Measurements from ENCODE around the gene PTX3.

GRCh38 chr3:157471064-157471463, 34.4 kb downstream of the PTX3 start:
- TF ChIP-seq TRIM24 (CRISPR knock-in tag; IDR thresholded peaks at IDR 0.05) (no peak), ATF3 (CRISPR knock-in tag; IDR thresholded peaks at IDR 0.05) (no peak), CHD2 (IDR thresholded peaks at IDR 0.05; ENCODE audit: low read depth, low read length) (no peak), E2F1 (CRISPR knock-in tag; IDR thresholded peaks at IDR 0.05) (no peak)
